ENCODE data around the gene NDUFB3. TPM values are rescaled to one million over a fixed set of nuclear protein-coding genes. Genes with fewer than 3 reads are reported as not detected.

Gene NDUFB3
- total RNA-seq, 1 donor from 2014 or later = 87.7 TPM

DNA sequence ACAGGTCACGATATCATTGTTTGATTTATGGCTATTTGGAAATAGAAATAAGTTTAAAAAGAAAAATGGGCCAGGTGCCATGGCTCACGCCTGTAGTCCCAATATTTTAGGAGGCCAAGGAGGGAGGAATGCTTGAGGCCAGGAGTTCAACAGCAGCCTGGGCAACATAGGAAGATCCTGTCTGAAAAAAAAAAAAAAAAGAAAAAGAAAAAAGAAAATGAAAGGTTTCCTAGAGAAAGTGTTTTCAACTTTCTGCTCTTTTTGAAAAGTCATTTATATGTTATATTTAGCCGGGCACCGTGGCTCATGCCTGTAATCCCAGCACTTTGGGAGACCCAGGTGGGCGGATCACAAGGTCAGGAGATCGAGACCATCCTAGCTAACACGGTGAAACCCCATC is 3.2 kb downstream of the NDUFB3 start:
- no peak overlapping the region for H3K27ac ChIP-seq (ENCODE audit: low read depth, low read length)
- H3K9me3 ChIP-seq (ENCODE audit: control insufficient read depth in 3 of 3, low read length in 3 of 3) = no peaks in the 10 kb centered on the region
- no peak overlapping the region for H3K4me3 ChIP-seq (ENCODE audit: low read length in 3 of 3)
- peaks cover 0 to 3% (median 2%) of the 10 kb centered on the region in 3 donors for H3K36me3 ChIP-seq (ENCODE audit: control insufficient read depth in 3 of 3, insufficient read depth in 3 of 3, low read length in 3 of 3)
- H3K27me3 ChIP-seq (ENCODE audit: control insufficient read depth in 3 of 3, insufficient read depth in 3 of 3, low read length in 3 of 3) = no peaks in the 10 kb centered on the region
- H3K4me1 ChIP-seq (ENCODE audit: control insufficient read depth in 3 of 3, insufficient read depth in 3 of 3, low read length in 3 of 3) = peaks cover 14 to 17% (median 16%) of the 10 kb centered on the region in 3 donors
- H3K9ac ChIP-seq (ENCODE audit: low read depth in 1 of 3, low read length in 3 of 3) = no peak overlapping the region

GRCh38 chr2:201084863-201085262 is 13.1 kb downstream of the NDUFB3 start:
- Histone ChIP-seq H3K27ac (ENCODE audit: low read depth, low read length) (no peak overlapping the region), H3K27me3 (ENCODE audit: control insufficient read depth in 3 of 3, insufficient read depth in 3 of 3, low read length in 3 of 3) (no peaks in the 10 kb centered on the region), H3K36me3 (ENCODE audit: control insufficient read depth in 3 of 3, insufficient read depth in 3 of 3, low read length in 3 of 3) (peaks cover 18 to 29% (median 25%) of the 10 kb centered on the region in 3 donors), H3K9ac (ENCODE audit: low read depth in 1 of 3, low read length in 3 of 3) (no peak overlapping the region), H3K4me1 (ENCODE audit: control insufficient read depth in 3 of 3, insufficient read depth in 3 of 3, low read length in 3 of 3) (no peaks in the 10 kb centered on the region), H3K9me3 (ENCODE audit: control insufficient read depth in 3 of 3, low read length in 3 of 3) (no peaks in the 10 kb centered on the region), H3K4me3 (ENCODE audit: low read length in 3 of 3) (no peak overlapping the region)

DNA sequence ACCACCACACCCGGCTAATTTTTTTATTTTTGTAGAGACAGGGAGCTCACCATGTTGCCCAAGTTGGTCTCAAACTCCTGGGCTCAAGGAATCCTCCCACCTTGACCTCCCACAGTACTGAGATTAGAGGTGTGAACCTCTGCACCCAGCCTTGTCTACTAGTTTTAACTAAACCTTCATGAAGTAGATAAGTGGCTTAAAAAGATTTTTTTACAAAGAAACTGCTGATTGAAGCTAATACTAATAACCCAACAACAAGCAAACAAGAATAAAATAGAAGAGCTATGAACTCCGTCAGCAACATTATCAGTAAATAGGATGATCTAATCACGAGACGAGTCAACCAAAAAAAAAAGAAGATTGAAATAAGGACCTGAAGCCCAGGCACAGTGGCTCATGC is 18.8 kb downstream of the NDUFB3 start:
- no peak overlapping the region for H3K4me3 ChIP-seq (ENCODE audit: low read length in 3 of 3)
- H3K9ac ChIP-seq (ENCODE audit: low read depth in 1 of 3, low read length in 3 of 3) = no peak overlapping the region
- no peak overlapping the region for H3K27ac ChIP-seq (ENCODE audit: low read depth, low read length)
- no peaks in the 10 kb centered on the region for H3K27me3 ChIP-seq (ENCODE audit: control insufficient read depth in 3 of 3, insufficient read depth in 3 of 3, low read length in 3 of 3)
- H3K9me3 ChIP-seq (ENCODE audit: control insufficient read depth in 3 of 3, low read length in 3 of 3) = no peaks in the 10 kb centered on the region
- peaks cover 5 to 15% (median 13%) of the 10 kb centered on the region in 3 donors for H3K36me3 ChIP-seq (ENCODE audit: control insufficient read depth in 3 of 3, insufficient read depth in 3 of 3, low read length in 3 of 3)
- H3K4me1 ChIP-seq (ENCODE audit: control insufficient read depth in 3 of 3, insufficient read depth in 3 of 3, low read length in 3 of 3) = no peaks in the 10 kb centered on the region

DNA sequence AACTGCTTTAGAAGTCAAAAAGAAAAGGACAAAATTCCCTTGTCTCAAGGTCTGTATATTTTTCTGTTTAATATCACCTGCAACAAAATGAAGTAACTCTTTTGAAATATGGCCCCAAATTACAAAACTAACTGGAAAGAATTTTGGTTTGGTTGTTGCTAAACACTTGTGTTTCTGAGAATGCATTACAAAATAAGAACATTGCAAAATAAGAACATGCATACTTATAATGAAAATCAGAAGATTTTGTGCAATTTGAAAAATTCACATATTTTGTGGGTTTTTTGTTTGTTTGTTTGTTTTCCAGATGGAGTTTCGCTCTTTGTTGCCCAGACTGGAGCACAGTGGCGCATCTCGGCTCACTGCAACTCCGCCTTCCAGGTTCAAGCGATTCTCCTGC is 21.8 kb downstream of the NDUFB3 start:
- H3K27me3 ChIP-seq (ENCODE audit: control insufficient read depth in 3 of 3, insufficient read depth in 3 of 3, low read length in 3 of 3) = no peaks in the 10 kb centered on the region
- no peak overlapping the region for H3K27ac ChIP-seq (ENCODE audit: low read depth, low read length)

GRCh38 chr2:201100497-201100896 is 28.7 kb downstream of the NDUFB3 start:
- Histone ChIP-seq H3K9ac (ENCODE audit: low read depth in 1 of 3, low read length in 3 of 3) (no peak overlapping the region), H3K27ac (ENCODE audit: low read depth, low read length) (no peak overlapping the region)

More for the DNA sequence above, 21.8 kb downstream of the NDUFB3 start:
- Histone ChIP-seq H3K4me1 (ENCODE audit: control insufficient read depth in 3 of 3, insufficient read depth in 3 of 3, low read length in 3 of 3) (no peaks in the 10 kb centered on the region), H3K36me3 (ENCODE audit: control insufficient read depth in 3 of 3, insufficient read depth in 3 of 3, low read length in 3 of 3) (peaks cover 0 to 5% (median under 1%) of the 10 kb centered on the region in 3 donors), H3K4me3 (ENCODE audit: low read length in 3 of 3) (no peak overlapping the region), H3K9me3 (ENCODE audit: control insufficient read depth in 3 of 3, low read length in 3 of 3) (no peaks in the 10 kb centered on the region), H3K9ac (ENCODE audit: low read depth in 1 of 3, low read length in 3 of 3) (no peak overlapping the region)

GRCh38 chr2:201105759-201106158 is 34.0 kb downstream of the NDUFB3 start:
- H3K9me3 ChIP-seq (ENCODE audit: control insufficient read depth in 3 of 3, low read length in 3 of 3) = no peaks in the 10 kb centered on the region
- no peaks in the 10 kb centered on the region for H3K36me3 ChIP-seq (ENCODE audit: control insufficient read depth in 3 of 3, insufficient read depth in 3 of 3, low read length in 3 of 3)
- H3K9ac ChIP-seq (ENCODE audit: low read depth in 1 of 3, low read length in 3 of 3) = no peak overlapping the region
- no peak overlapping the region for H3K27ac ChIP-seq (ENCODE audit: low read depth, low read length)
- H3K27me3 ChIP-seq (ENCODE audit: control insufficient read depth in 3 of 3, insufficient read depth in 3 of 3, low read length in 3 of 3) = no peaks in the 10 kb centered on the region
- H3K4me3 ChIP-seq (ENCODE audit: low read length in 3 of 3) = no peak overlapping the region
- H3K4me1 ChIP-seq (ENCODE audit: control insufficient read depth in 3 of 3, insufficient read depth in 3 of 3, low read length in 3 of 3) = peaks cover 2 to 7% (median 4%) of the 10 kb centered on the region in 3 donors

More at GRCh38 chr2:201100497-201100896, 28.7 kb downstream of the NDUFB3 start:
- no peaks in the 10 kb centered on the region for H3K27me3 ChIP-seq (ENCODE audit: control insufficient read depth in 3 of 3, insufficient read depth in 3 of 3, low read length in 3 of 3)
- H3K4me3 ChIP-seq (ENCODE audit: low read length in 3 of 3) = no peak overlapping the region
- H3K4me1 ChIP-seq (ENCODE audit: control insufficient read depth in 3 of 3, insufficient read depth in 3 of 3, low read length in 3 of 3) = no peaks in the 10 kb centered on the region
- H3K36me3 ChIP-seq (ENCODE audit: control insufficient read depth in 3 of 3, insufficient read depth in 3 of 3, low read length in 3 of 3) = no peaks in the 10 kb centered on the region
- no peaks in the 10 kb centered on the region for H3K9me3 ChIP-seq (ENCODE audit: control insufficient read depth in 3 of 3, low read length in 3 of 3)

GRCh38 chr2:201107624-201108023 is 35.8 kb downstream of the NDUFB3 start:
- H3K9me3 ChIP-seq (ENCODE audit: control insufficient read depth in 3 of 3, low read length in 3 of 3) = no peaks in the 10 kb centered on the region
- no peaks in the 10 kb centered on the region for H3K36me3 ChIP-seq (ENCODE audit: control insufficient read depth in 3 of 3, insufficient read depth in 3 of 3, low read length in 3 of 3)
- no peak overlapping the region for H3K27ac ChIP-seq (ENCODE audit: low read depth, low read length)
- H3K9ac ChIP-seq (ENCODE audit: low read depth in 1 of 3, low read length in 3 of 3) = no peak overlapping the region
- H3K4me1 ChIP-seq (ENCODE audit: control insufficient read depth in 3 of 3, insufficient read depth in 3 of 3, low read length in 3 of 3) = peaks cover 2 to 13% (median 4%) of the 10 kb centered on the region in 3 donors
- H3K4me3 ChIP-seq (ENCODE audit: low read length in 3 of 3) = no peak overlapping the region
- H3K27me3 ChIP-seq (ENCODE audit: control insufficient read depth in 3 of 3, insufficient read depth in 3 of 3, low read length in 3 of 3) = no peaks in the 10 kb centered on the region

GRCh38 chr2:201108341-201108740 is 36.5 kb downstream of the NDUFB3 start:
- H3K4me1 ChIP-seq (ENCODE audit: control insufficient read depth in 3 of 3, insufficient read depth in 3 of 3, low read length in 3 of 3) = peaks cover 2 to 13% (median 4%) of the 10 kb centered on the region in 3 donors
- H3K9me3 ChIP-seq (ENCODE audit: control insufficient read depth in 3 of 3, low read length in 3 of 3) = no peaks in the 10 kb centered on the region
- H3K27me3 ChIP-seq (ENCODE audit: control insufficient read depth in 3 of 3, insufficient read depth in 3 of 3, low read length in 3 of 3) = no peaks in the 10 kb centered on the region
- H3K9ac ChIP-seq (ENCODE audit: low read depth in 1 of 3, low read length in 3 of 3) = no peak overlapping the region
- no peak overlapping the region for H3K4me3 ChIP-seq (ENCODE audit: low read length in 3 of 3)
- H3K36me3 ChIP-seq (ENCODE audit: control insufficient read depth in 3 of 3, insufficient read depth in 3 of 3, low read length in 3 of 3) = no peaks in the 10 kb centered on the region
- H3K27ac ChIP-seq (ENCODE audit: low read depth, low read length) = no peak overlapping the region

DNA sequence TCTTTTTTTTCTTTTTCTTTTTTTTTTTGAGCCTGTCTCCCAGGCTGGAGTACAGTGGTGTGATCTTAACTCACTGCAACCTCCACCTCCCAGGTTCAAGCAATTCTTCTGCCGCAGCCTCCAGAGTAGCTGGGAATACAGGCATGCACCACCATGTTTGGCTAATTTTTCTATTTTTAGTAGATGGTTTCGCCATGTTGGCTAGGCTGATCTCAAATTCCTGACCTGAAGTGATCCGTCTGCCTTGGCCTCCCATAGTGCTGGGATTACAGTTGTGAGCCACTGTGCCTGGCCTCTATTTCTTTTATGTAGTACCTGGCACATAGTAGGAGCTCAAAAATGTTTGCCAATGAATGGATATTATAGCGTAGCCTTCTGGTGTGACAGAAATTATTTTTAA is 37.4 kb downstream of the NDUFB3 start:
- H3K27ac ChIP-seq (ENCODE audit: low read depth, low read length) = no peak overlapping the region
- H3K9me3 ChIP-seq (ENCODE audit: control insufficient read depth in 3 of 3, low read length in 3 of 3) = no peaks in the 10 kb centered on the region
- H3K4me1 ChIP-seq (ENCODE audit: control insufficient read depth in 3 of 3, insufficient read depth in 3 of 3, low read length in 3 of 3) = peaks cover 2 to 13% (median 4%) of the 10 kb centered on the region in 3 donors
- H3K27me3 ChIP-seq (ENCODE audit: control insufficient read depth in 3 of 3, insufficient read depth in 3 of 3, low read length in 3 of 3) = no peaks in the 10 kb centered on the region
- H3K9ac ChIP-seq (ENCODE audit: low read depth in 1 of 3, low read length in 3 of 3) = no peak overlapping the region
- H3K4me3 ChIP-seq (ENCODE audit: low read length in 3 of 3) = no peak overlapping the region
- no peaks in the 10 kb centered on the region for H3K36me3 ChIP-seq (ENCODE audit: control insufficient read depth in 3 of 3, insufficient read depth in 3 of 3, low read length in 3 of 3)

- peak overlapping the region; percentile 85 for H3K27ac ChIP-seq (ENCODE audit: low read depth, low read length)
- no peaks in the 10 kb centered on the region for H3K27me3 ChIP-seq (ENCODE audit: control insufficient read depth in 3 of 3, insufficient read depth in 3 of 3, low read length in 3 of 3)
- no peak overlapping the region for H3K4me3 ChIP-seq (ENCODE audit: low read length in 3 of 3)
- no peaks in the 10 kb centered on the region for H3K9me3 ChIP-seq (ENCODE audit: control insufficient read depth in 3 of 3, low read length in 3 of 3)
- peak overlapping the region in 2 of 3 donors; percentile 0 to 45 for H3K9ac ChIP-seq (ENCODE audit: low read depth in 1 of 3, low read length in 3 of 3)
- peaks cover 2 to 13% (median 8%) of the 10 kb centered on the region in 3 donors for H3K4me1 ChIP-seq (ENCODE audit: control insufficient read depth in 3 of 3, insufficient read depth in 3 of 3, low read length in 3 of 3)
- no peaks in the 10 kb centered on the region for H3K36me3 ChIP-seq (ENCODE audit: control insufficient read depth in 3 of 3, insufficient read depth in 3 of 3, low read length in 3 of 3)
Observed at GRCh38 chr2:201110615-201111014, 38.8 kb downstream of the NDUFB3 start.
